Right hindlimb (tissue), 1 donor: ENCODE results near the gene ALMS1.
"Not testable (repeated sequence)": the region's sequence is repeated elsewhere in the genome, so short reads cannot be mapped to it uniquely, and the experiment has no call there.

Experiments used
- DNase-seq: peaks from one replicate; pipeline ENCODE4 v3.0.0-alpha.2; 2018

ALMS1 gene

DNA sequence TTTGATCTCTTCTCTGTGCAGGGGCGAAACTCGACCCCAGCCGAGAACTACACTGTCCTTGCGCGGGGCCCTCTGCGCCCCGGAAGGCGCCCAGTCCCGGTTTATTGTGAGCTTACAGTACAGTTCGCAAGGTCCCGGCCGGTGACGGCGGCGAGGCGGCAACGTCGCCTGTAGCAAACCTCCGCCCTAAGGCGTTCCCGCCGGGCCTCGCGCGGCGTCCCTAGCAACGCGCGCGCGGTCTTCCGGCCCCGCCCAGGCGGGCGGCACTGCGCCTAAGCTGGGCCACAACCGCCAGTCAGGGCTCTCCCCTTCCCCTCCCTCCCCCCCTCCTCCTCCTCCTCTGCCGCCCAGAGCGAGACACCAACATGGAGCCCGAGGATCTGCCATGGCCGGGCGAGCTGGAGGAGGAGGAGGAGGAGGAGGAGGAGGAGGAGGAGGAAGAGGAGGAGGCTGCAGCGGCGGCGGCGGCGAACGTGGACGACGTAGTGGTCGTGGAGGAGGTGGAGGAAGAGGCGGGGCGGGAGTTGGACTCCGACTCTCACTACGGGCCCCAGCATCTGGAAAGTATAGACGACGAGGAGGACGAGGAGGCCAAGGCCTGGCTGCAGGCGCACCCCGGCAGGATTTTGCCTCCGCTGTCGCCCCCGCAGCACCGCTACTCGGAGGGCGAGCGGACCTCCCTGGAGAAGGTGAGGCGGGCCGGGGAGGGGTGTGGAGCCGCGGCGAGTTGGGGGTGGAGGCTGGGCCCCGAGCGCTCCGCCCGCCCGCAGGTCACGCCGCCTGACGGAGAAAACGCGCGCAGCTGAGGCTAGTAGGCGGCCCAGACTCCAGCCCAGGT, at the start of gene ALMS1:
Gene ALMS1 (plus strand): TSS at position 333 of the 838 bp plus-strand sequence. CDS start 33 bp downstream, at position 366.
- peak; percentile 94 for DNase-seq

DNA sequence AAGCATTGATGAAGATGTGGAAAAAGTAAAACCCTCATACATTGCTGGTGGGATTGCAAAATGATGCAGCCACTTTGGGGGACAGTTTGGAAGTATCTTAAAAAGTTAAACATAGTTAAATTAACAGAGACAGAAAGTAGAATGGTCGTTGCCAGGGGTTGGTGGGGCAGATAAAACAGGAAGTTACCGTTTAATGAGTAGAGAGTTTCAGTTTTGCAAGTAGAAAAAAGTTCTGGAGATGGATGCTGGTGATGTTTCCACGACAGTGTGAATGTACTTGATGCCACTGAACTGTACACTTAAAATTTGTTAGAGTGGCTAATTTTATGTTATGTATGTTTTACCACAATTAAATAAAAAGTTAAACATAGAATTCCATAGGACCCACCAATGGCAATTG, 47.8 kb upstream of the ALMS1 start:
- DNase-seq = no peak

- DNase-seq = no peak
Observed at GRCh38 chr2:73339201-73339600, 46.4 kb upstream of the ALMS1 start.

DNA sequence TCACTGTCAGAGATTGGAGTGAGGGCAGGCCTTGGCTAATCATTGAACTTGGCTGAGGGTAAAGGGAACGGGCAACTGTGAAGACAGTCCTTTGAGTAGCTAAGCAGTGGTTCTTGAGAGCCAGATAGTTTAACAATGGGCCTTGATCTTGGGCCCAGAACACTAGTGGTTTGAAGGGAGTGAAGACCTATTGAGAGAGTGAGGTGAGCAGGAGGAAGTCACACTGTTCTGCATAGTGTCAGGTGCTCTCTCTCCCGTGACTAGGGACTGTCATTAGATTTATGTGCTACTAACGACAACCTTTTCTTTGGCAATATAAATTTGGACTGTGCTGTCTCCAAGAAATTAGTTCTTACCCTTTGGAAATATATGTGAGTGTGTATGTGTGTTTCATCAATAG, 44.6 kb upstream of the ALMS1 start:
- no peak for DNase-seq

DNA sequence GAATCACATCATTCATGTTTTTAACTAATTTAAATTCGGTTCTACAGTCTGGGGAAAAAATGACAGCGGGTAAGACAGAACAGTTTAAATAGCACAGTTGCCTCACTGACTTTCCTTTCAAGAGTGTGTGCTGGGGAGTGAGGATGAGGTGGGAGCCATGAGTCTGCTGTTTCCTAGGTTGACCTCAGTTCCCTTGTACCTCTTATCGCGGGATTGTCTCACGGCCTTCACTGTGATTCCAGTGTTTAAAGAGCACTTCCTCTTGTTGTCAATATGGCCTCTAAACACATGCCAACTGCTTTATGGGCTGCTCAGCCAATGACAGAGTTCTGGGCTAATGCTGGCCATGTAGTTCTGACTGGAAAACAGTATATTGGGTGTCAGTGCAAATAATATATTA, 41.6 kb upstream of the ALMS1 start:
- no peak for DNase-seq

DNA sequence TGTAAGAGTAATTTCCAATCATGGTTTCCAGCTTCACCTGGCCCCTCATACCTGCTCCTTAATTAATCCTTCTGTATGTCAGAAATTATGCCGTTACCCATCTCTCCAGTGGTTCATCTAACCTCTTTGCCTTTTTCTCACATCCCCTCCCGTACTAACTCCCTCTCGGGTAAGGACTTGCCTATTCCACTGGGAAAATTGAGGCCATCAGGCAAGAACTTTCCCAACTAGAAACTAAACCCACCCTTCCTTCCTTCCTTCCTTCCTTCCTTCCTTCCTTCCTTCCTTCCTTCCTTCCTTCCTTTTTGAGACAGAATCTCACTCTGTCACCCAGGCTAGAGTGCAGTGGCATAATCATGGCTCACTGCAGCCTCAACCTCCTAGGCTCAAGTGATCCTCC, 40.9 kb upstream of the ALMS1 start:
- not testable (repeated sequence) for DNase-seq

DNA sequence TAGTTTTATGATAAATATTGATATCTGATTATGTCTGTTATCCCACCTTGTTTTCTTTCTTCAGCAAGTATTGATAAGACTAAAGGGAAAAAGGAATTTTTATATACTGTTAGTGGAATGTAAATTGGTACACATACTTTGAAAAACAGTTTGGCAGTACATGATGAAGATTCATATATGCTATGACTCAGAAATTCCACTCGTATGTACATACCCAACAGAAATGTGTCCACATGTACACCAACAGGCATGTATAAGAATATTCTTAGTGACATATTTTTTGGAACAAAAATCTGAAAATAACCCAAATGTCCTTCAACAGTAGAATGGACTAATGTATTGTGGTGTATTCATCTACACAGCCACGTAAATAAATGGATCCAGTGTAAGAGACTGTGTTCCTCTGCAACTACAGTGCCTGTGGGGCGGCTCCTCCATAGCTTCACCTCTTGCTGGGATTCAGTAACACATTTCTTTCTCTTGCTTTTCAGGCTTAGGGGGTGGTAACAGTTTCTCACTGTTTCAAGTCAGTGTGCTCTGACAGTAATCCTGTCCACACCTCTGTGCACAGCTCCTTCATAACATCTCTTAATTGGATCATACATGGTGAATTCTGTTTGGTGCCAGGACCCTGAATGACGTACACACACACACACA, 35.5 kb upstream of the ALMS1 start:
- no peak for DNase-seq

- DNase-seq = no peak
Observed at GRCh38 chr2:73356097-73356496, 29.5 kb upstream of the ALMS1 start.

GRCh38 chr2:73359915-73360697, 25.5 kb upstream of the ALMS1 start:
- no peak for DNase-seq

DNA sequence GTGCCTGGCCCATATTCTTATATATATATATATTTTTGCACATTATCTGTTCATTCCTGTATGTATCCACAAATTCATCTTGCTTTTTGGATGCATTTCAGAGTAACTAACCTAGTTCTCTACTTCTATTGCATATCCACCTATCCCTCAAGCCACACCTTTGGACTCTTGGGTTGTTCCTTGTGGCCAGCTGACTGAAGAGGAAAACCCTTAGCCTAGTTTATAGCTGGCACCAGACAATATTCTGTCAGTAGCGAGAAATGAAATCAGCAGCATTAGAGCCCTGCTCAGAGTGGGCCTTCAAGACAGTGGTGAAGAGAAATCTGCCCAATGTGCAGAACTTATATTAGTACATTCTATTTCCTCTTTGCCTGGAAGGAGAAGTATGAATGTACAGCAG, 19.6 kb upstream of the ALMS1 start:
- DNase-seq = no peak

DNA sequence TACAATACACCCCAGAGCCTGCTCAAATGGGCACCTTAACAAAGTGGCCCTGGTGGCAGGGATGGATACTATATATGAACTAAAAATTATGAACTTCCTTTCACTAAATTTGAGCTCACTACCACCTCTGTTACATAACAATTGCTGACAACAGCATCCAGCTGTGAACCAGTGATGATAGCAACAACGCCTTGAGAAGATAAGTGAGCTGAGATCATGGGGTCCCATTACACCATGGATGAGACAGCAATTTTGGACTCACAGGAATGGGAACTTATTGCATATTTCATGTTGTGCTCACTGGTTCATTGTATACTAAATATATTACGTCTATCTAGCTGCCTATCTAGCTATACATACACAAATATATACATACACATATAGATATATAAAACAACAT, 16.9 kb upstream of the ALMS1 start:
- DNase-seq = no peak

DNA sequence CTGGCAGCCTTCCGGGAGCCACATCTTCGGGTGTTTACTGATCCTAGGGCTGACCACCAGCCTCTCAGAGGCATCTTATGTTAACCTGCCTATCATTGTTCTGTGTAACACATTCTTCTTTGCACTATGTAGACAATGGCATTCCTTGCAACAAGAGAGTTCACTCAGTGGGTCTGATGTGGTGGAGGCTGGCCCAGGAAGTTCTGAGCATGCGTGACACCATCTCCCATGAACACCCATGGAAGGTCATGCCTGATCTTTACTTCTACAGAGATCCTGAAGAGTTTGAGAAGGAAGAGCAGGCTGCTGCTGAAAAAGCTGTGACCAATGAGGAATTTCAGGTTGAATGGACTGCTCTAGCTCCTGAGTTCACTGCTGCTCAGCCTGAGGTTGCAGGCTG, 15.3 kb upstream of the ALMS1 start:
- no peak for DNase-seq

- DNase-seq = no peak
Observed at GRCh38 chr2:73373344-73373743, 12.3 kb upstream of the ALMS1 start.

DNA sequence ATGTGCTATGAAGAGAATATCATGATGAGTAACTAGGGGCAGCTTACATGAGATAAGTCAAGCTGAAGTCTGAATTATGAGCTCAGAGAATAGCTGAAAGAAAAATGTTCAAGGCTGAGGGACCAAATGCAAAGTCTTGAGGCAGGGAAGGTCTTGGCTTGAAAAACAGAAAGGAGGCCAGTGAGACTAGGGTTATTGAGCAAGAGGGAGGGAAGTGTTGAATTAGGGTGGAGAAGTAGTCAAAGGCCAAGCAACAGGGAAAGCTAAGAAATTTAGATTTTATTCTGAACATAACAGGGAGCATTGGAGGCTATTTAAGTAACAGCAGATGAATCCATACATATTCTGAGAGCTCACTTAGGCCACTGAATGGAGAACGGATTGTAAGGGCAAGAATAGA, 11.4 kb upstream of the ALMS1 start:
- no peak for DNase-seq

- no peak for DNase-seq
Observed at GRCh38 chr2:73376681-73377080, 9.0 kb upstream of the ALMS1 start.

- no peak for DNase-seq
Observed at GRCh38 chr2:73383036-73383435, 2.6 kb upstream of the ALMS1 start.

DNA sequence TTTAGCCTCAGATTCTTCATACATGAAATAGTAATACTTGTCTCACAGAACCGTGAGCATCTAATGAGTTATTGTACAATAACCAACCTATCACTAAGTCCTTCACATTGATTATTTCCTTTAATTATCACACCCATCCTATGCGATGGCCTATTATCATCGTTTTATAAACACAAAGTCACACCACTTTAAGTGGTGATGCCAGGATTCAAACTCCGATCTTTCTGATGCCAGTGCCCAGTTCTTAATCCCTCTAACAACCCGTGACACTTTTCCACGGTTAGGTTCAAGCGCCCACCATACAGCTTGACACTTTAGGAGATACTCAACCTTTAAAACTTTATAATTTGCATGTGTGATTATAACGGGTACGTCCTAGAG, 523 bp upstream of the ALMS1 start:
- no peak for DNase-seq

- DNase-seq = no peak
Observed at GRCh38 chr2:73386342-73386868, 769 bp downstream of the ALMS1 start.

GRCh38 chr2:73386894-73387636, 1.4 kb downstream of the ALMS1 start:
- no peak for DNase-seq

DNA sequence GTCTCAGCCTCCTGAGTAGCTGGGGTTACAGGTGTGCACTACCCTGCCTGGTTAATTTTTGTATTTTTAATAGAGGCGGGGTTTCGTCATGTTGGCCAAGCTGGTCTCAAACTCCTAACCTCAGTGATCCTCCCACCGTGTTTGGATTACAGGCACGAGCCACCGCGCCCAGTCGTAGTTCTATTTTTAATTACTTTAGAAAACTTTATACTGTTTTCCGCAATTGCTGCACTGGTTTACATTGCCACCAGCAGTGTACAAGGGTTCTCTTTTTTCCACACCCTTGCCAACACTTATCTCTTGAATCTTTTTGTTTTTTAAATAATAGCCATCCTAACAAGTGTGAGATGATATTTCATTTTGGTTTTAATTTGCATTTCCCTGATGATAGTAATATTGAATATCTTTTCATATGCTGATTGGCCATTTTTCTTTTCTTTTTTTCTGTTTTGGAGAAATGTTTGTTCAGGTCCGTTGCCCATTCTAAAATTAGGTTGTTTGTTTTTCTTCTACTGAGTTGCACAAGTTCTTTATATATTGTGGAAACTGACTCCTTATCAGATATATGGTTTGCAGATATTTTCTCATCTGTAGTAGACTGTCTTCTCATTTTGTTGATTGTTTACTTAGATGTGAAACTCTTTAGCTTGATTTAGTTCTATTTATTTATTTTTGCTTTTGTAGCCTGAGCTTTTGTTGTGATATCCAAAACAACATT, 16.9 kb downstream of the ALMS1 start:
- DNase-seq = no peak

GRCh38 chr2:73403237-73403636, 17.6 kb downstream of the ALMS1 start:
- no peak for DNase-seq

- no peak for DNase-seq
Observed at GRCh38 chr2:73404409-73404808, 18.8 kb downstream of the ALMS1 start.
